HEK293 (cell line): ENCODE measurements around the gene SLIT2.

Experiments
- CTCF ChIA-PET: fragments of 350-600 bp; formaldehyde crosslinking; extraction: SDS; loops from one replicate; lab custom pipeline; 2021; ENCODE audit warnings: antibody characterized with exemption; lab: Yijun Ruan, JAX
- POLR2A ChIA-PET: fragments of 300-600 bp; formaldehyde crosslinking; extraction: SDS; loops from one replicate; lab custom pipeline; 2020; ENCODE audit warnings: antibody characterized with exemption, inconsistent platforms; lab: Yijun Ruan, JAX
- H3K27ac ChIP-seq: fragments of 200-500 bp; sonication (Bioruptor generic); 2 replicates; pipeline ENCODE4 v1.5.1; 2014; ENCODE audit warnings: low read depth, low read length, control low read depth, inconsistent platforms; ENCODE audit errors: extremely low read depth
- H3K36me3 ChIP-seq, 2 experiments: fragments of 200-500 bp in 1 of 2; sonication (Bioruptor generic) in 1 of 2; 1 replicate in 1 of 2; 2 replicates in 1 of 2; pipeline ENCODE4 v1.5.1; 2014 to 2017; ENCODE audit warnings: inconsistent platforms in 2 of 2, low read length in 2 of 2; ENCODE audit not compliant: control insufficient read depth in 2 of 2, insufficient read depth in 1 of 2
- H3K4me1 ChIP-seq: fragments of 200-500 bp; sonication (Bioruptor generic); 2 replicates; pipeline ENCODE4 v1.5.1; 2014; ENCODE audit warnings: mild to moderate bottlenecking, low read length, inconsistent platforms; ENCODE audit not compliant: control insufficient read depth, insufficient read depth
- H3K4me3 ChIP-seq: 2 replicates; pipeline ENCODE4 v1.5.1; 2011; ENCODE audit warnings: low read depth, mild to moderate bottlenecking, control low read depth, low read length, moderate library complexity
- H3K9me3 ChIP-seq: fragments of 200-500 bp; sonication (Bioruptor generic); 2 replicates; pipeline ENCODE4 v1.5.1; 2014; ENCODE audit warnings: low read depth, low read length, inconsistent platforms; ENCODE audit not compliant: control insufficient read depth, insufficient read depth
- BCL11B ChIP-seq: fragments of 450-650 bp; formaldehyde crosslinking; IDR thresholded peaks from 2 replicates; pipeline ENCODE4 v1.5.1; 2016; ENCODE audit warnings: low read depth, missing biosample characterization, missing genetic modification characterization
- IKZF3 ChIP-seq: fragments of 450-650 bp; IDR thresholded peaks from 2 replicates; pipeline ENCODE4 v1.5.0; 2018; ENCODE audit warnings: missing biosample characterization, mild to moderate bottlenecking, missing genetic modification characterization, moderate library complexity
- MEIS1 ChIP-seq: sonication (generic); formaldehyde crosslinking; IDR thresholded peaks from 2 replicates; pipeline ENCODE4 v1.8.1; 2022; ENCODE audit warnings: missing genetic modification reagents, mild to moderate bottlenecking, borderline replicate concordance
- OSR2 ChIP-seq: fragments of 450-650 bp; formaldehyde crosslinking; IDR thresholded peaks from 2 replicates; pipeline ENCODE4 v1.5.1; 2016; ENCODE audit warnings: missing biosample characterization, missing genetic modification characterization
- PRDM6 ChIP-seq: fragments of 450-650 bp; formaldehyde crosslinking; IDR thresholded peaks from 2 replicates; pipeline ENCODE4 v1.5.1; 2017; ENCODE audit warnings: missing biosample characterization, missing genetic modification characterization
- ZBTB10 ChIP-seq: fragments of 450-650 bp; formaldehyde crosslinking; IDR thresholded peaks from 2 replicates; pipeline ENCODE4 v1.5.1; 2016; ENCODE audit warnings: missing biosample characterization, missing genetic modification characterization
- ZBTB20 ChIP-seq: fragments of 450-650 bp; formaldehyde crosslinking; IDR thresholded peaks from 2 replicates; pipeline ENCODE4 v1.5.1; 2016; ENCODE audit warnings: missing biosample characterization, missing genetic modification characterization
- ZNF112 ChIP-seq: fragments of 450-650 bp; formaldehyde crosslinking; IDR thresholded peaks from 2 replicates; pipeline ENCODE4 v1.5.0; 2017; ENCODE audit warnings: missing biosample characterization, missing genetic modification characterization
- ZNF114 ChIP-seq: fragments of 450-650 bp; formaldehyde crosslinking; IDR thresholded peaks from 2 replicates; pipeline ENCODE4 v1.5.0; 2017; ENCODE audit warnings: missing biosample characterization, missing genetic modification characterization
- ZNF18 ChIP-seq: fragments of 450-650 bp; formaldehyde crosslinking; IDR thresholded peaks from 2 replicates; pipeline ENCODE4 v1.5.1; 2016; ENCODE audit warnings: missing biosample characterization, missing genetic modification characterization
- ZNF248 ChIP-seq: fragments of 450-650 bp; formaldehyde crosslinking; IDR thresholded peaks from 2 replicates; pipeline ENCODE4 v1.5.1; 2017; ENCODE audit warnings: missing biosample characterization, missing genetic modification characterization
- ZNF311 ChIP-seq: fragments of 450-650 bp; formaldehyde crosslinking; IDR thresholded peaks from 2 replicates; pipeline ENCODE4 v1.5.1; 2017; ENCODE audit warnings: missing biosample characterization, missing genetic modification characterization, borderline replicate concordance
- ZNF449 ChIP-seq: fragments of 450-650 bp; formaldehyde crosslinking; IDR thresholded peaks from 2 replicates; pipeline ENCODE4 v1.5.1; 2017; ENCODE audit warnings: missing biosample characterization, mild to moderate bottlenecking, missing genetic modification characterization, moderate library complexity
- ZNF518A ChIP-seq: fragments of 450-650 bp; formaldehyde crosslinking; conservative IDR thresholded peaks from 2 replicates; pipeline ENCODE4 v1.5.1; 2016; ENCODE audit warnings: low read depth, missing biosample characterization, missing genetic modification characterization
- ZNF548 ChIP-seq: fragments of 450-650 bp; formaldehyde crosslinking; IDR thresholded peaks from 2 replicates; pipeline ENCODE4 v1.5.1; 2016; ENCODE audit warnings: missing biosample characterization, missing genetic modification characterization
- ZNF610 ChIP-seq: fragments of 450-650 bp; formaldehyde crosslinking; IDR thresholded peaks from 2 replicates; pipeline ENCODE4 v1.5.1; 2016; ENCODE audit warnings: missing biosample characterization, missing genetic modification characterization, borderline replicate concordance
- ZNF664 ChIP-seq: fragments of 450-650 bp; formaldehyde crosslinking; IDR thresholded peaks from 2 replicates; pipeline ENCODE4 v1.5.1; 2016; ENCODE audit warnings: missing biosample characterization, missing genetic modification characterization
- ZNF707 ChIP-seq: fragments of 450-650 bp; formaldehyde crosslinking; IDR thresholded peaks from 2 replicates; pipeline ENCODE4 v1.5.1; 2016; ENCODE audit warnings: missing biosample characterization, missing genetic modification characterization
- ZNF843 ChIP-seq: fragments of 450-650 bp; formaldehyde crosslinking; IDR thresholded peaks from 2 replicates; pipeline ENCODE4 v1.5.1; 2016; ENCODE audit warnings: missing biosample characterization, missing genetic modification characterization

Gene SLIT2

GRCh38 chr4:20276848-20277247 lies 25.1 kb downstream of the SLIT2 start (continued):
- TF ChIP-seq ZBTB10 (tag by site-specific recombination) = no peak
- TF ChIP-seq ZNF18 (tag by site-specific recombination) = no peak
- TF ChIP-seq ZNF707 (tag by site-specific recombination) = no peak
- TF ChIP-seq MEIS1 (CRISPR knock-in tag) = no peak
- TF ChIP-seq ZNF248 (tag by site-specific recombination) = no peak
- no peak for TF ChIP-seq ZNF449 (tag by site-specific recombination)
- TF ChIP-seq ZNF311 (tag by site-specific recombination) = no peak
- TF ChIP-seq ZNF843 = peak; percentile 76
- TF ChIP-seq ZNF548 = no peak
- 0 out of 2 replicates have a peak, but pooled peaks have one; percentile 20 for TF ChIP-seq BCL11B
- no peak for TF ChIP-seq ZBTB20
- peak; percentile 23; the same call in 1 of the 2 replicates for TF ChIP-seq ZNF664
- no peak for TF ChIP-seq ZNF610 (tag by site-specific recombination)
- TF ChIP-seq ZNF112 = no peak
- TF ChIP-seq IKZF3 (tag by site-specific recombination) = peak; percentile 69
- TF ChIP-seq ZNF114 = no peak
- TF ChIP-seq, all 188 proteins: peak for 12

GRCh38 chr4:20278195-20278594 lies 26.5 kb downstream of the SLIT2 start:
- ChIA-PET CTCF (interaction anchor here (0.5 to 1.1 kb wide), 4 partner anchors 19 to 1401 kb away, joined by 3 to 6 read pairs (median 3); partner anchors contain the start of gene SLIT2), POLR2A (interaction anchor here (1.0 kb wide), 1 partner anchor 27 kb away, joined by 5 read pairs; the partner anchor contains the start of gene SLIT2)
- Histone ChIP-seq H3K36me3 (peaks cover 0 to 38% of the 10 kb centered on the region in 2 experiments; a peak in 1 of 3 replicates), H3K27ac (no peak overlapping the region), H3K9me3 (no peaks in the 10 kb centered on the region), H3K4me3 (no peak overlapping the region), H3K4me1 (0 out of 2 replicates have a peak, but pooled peaks cover 2% of the 10 kb centered on the region)
- TF ChIP-seq ZNF843 (0 out of 2 replicates have a peak, but pooled peaks have one; percentile 15), OSR2 (0 out of 2 replicates have a peak, but pooled peaks have one; percentile 16), PRDM6 (tag by site-specific recombination) (peak; percentile 79), ZNF518A (tag by site-specific recombination) (no peak)
